ENCODE measurements around the gene SYNJ2.

DNA sequence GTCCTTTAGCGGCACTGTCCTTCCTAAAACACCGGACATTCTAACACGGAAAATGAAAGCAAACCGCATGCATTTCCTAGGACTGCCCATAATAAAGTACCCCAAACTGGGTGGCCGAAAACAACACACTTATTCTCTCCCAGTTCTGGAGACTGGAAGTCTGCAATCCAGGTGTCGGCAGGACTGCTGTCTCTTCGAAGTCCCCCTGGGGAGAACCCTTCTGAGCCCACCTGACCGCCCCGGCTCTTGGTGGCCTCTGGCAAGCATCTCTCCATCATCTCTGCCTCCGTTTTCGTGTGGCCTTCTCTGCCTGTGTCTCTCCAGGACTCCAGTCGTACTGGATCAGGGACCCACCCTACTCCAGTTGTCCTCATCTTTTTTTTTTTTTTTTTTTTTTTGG, 55.4 kb downstream of the SYNJ2 start:
- TF ChIP-seq POLR2A (IDR thresholded peaks at IDR 0.05; ENCODE audit: low read depth, low read length) (no peak), CHD1 (IDR thresholded peaks at IDR 0.05; ENCODE audit: low read depth, low read length) (no peak), FOS (IDR thresholded peaks at IDR 0.05; ENCODE audit: low read depth, low read length) (no peak), MXI1 (IDR thresholded peaks at IDR 0.05; ENCODE audit: borderline replicate concordance, low read depth, low read length) (no peak)
- TF ChIP-seq, protein P1, sequence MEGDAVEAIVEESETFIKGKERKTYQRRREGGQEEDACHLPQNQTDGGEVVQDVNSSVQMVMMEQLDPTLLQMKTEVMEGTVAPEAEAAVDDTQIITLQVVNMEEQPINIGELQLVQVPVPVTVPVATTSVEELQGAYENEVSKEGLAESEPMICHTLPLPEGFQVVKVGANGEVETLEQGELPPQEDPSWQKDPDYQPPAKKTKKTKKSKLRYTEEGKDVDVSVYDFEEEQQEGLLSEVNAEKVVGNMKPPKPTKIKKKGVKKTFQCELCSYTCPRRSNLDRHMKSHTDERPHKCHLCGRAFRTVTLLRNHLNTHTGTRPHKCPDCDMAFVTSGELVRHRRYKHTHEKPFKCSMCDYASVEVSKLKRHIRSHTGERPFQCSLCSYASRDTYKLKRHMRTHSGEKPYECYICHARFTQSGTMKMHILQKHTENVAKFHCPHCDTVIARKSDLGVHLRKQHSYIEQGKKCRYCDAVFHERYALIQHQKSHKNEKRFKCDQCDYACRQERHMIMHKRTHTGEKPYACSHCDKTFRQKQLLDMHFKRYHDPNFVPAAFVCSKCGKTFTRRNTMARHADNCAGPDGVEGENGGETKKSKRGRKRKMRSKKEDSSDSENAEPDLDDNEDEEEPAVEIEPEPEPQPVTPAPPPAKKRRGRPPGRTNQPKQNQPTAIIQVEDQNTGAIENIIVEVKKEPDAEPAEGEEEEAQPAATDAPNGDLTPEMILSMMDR (conservative IDR thresholded peaks at IDR 0.05; ENCODE audit: low read depth, low read length): no peak
- TF ChIP-seq, protein P2, sequence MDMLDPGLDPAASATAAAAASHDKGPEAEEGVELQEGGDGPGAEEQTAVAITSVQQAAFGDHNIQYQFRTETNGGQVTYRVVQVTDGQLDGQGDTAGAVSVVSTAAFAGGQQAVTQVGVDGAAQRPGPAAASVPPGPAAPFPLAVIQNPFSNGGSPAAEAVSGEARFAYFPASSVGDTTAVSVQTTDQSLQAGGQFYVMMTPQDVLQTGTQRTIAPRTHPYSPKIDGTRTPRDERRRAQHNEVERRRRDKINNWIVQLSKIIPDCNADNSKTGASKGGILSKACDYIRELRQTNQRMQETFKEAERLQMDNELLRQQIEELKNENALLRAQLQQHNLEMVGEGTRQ (IDR thresholded peaks at IDR 0.05; ENCODE audit: low read depth, low read length): no peak
- TF ChIP-seq, protein P3, sequence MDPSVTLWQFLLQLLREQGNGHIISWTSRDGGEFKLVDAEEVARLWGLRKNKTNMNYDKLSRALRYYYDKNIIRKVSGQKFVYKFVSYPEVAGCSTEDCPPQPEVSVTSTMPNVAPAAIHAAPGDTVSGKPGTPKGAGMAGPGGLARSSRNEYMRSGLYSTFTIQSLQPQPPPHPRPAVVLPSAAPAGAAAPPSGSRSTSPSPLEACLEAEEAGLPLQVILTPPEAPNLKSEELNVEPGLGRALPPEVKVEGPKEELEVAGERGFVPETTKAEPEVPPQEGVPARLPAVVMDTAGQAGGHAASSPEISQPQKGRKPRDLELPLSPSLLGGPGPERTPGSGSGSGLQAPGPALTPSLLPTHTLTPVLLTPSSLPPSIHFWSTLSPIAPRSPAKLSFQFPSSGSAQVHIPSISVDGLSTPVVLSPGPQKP (IDR thresholded peaks at IDR 0.05; ENCODE audit: borderline replicate concordance, low read depth, low read length): no peak
